Measurements from ENCODE around the gene MYO15B. TPM values are rescaled to one million over a fixed set of nuclear protein-coding genes. Genes with fewer than 3 reads are reported as not detected.

Gene MYO15B
- total and polyA plus RNA-seq, 2 donors (not counting 1 experiment from before 2014, with no cell fraction given) = 452 to 1,019 TPM

DNA sequence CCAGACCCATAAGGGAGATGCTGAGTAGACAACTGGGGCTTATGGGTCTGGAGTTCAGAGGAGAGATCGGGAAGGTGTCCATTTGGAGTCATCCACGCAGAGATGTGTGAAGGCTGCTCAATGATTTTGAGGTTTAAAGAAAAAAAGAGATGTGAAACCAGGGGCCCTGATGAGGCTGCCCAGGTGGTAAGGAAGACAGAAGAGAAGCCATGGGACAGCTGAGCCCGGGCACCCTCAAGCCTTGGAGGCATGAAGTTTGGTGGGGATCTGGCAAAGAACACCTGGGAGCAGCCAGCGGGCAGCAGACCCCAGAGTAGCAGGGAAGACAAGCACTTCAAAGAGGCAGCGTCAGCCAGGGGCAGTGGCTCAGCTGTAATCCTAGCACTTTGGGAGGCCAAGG lies 20.8 kb upstream of the MYO15B start:
- Mint-ChIP-seq H3K4me1 (peaks cover 29% of the 10 kb centered on the region), H3K27ac (peak overlapping the region; percentile 72), H3K27me3 (no peaks in the 10 kb centered on the region), H3K4me3 (peak overlapping the region; percentile 42), H3K9me3 (ENCODE audit: insufficient read depth) (no peaks in the 10 kb centered on the region)
- Histone ChIP-seq H3K4me1 (ENCODE audit: control insufficient read depth in 2 of 2, insufficient read depth in 2 of 2, low read length in 2 of 2) (peaks cover 25 to 31% of the 10 kb centered on the region in 2 donors), H3K9me3 (ENCODE audit: control extremely low read depth in 1 of 3, control insufficient read depth in 2 of 3, insufficient read depth in 1 of 3, low read length in 2 of 3) (no peaks in the 10 kb centered on the region), H3K9ac (ENCODE audit: low read length) (no peak overlapping the region), H4K20me1 (ENCODE audit: control insufficient read depth, insufficient read depth, low read length, poor library complexity, severe bottlenecking) (no peaks in the 10 kb centered on the region), H3K36me3 (replicated peaks in 1 of 2; ENCODE audit: control extremely low read depth in 1 of 2, control insufficient read depth in 1 of 2, extremely low read depth in 1 of 2, insufficient read depth in 2 of 2, low read length in 1 of 2) (peaks cover 0 to 9% of the 10 kb centered on the region in 2 experiments), H3K79me2 (ENCODE audit: control insufficient read depth, insufficient read depth, low read length) (no peaks in the 10 kb centered on the region), H3K27me3 (replicated peaks in 1 of 4; ENCODE audit: control extremely low read depth in 1 of 4, control insufficient read depth in 3 of 4, insufficient read depth in 4 of 4, low read length in 3 of 4) (no peaks in the 10 kb centered on the region), H2AFZ (ENCODE audit: insufficient read depth, low read depth, low read length, poor library complexity, severe bottlenecking) (no peak overlapping the region), H3K27ac (ENCODE audit: low read length in 2 of 2) (no peak overlapping the region), H3K4me3 (ENCODE audit: control extremely low read depth in 1 of 5, extremely low read depth in 1 of 5, insufficient read depth in 1 of 5, low read depth in 2 of 5, low read length in 4 of 5) (no peak overlapping the region), H3K4me2 (replicated peaks; ENCODE audit: low read depth, low read length, poor library complexity, severe bottlenecking) (peak overlapping the region; percentile 47)
- ChIA-PET CTCF (interaction anchor here (1.0 to 2.5 kb wide), 2 partner anchors 21 to 453 kb away, joined by 3 to 8 read pairs; partner anchors contain the start of gene MYO15B), POLR2A (no interaction called here)
- intact Hi-C loops (cut with micrococcal nuclease) = loop anchor here (1.0 kb wide), 1 partner anchor 42 kb away; the partner anchor contains the start of gene LLGL2
- DNase-seq (peak; percentile 74), ATAC-seq (ENCODE audit: low read depth) (peak; percentile 44)
- 29% methylated on average over 5 of the region's 5 CpGs for WGBS (ENCODE audit: insufficient coverage)
- TF ChIP-seq CTCF (IDR thresholded peaks at IDR 0.05) (no peak), EZH2 (IDR thresholded peaks at IDR 0.05; ENCODE audit: borderline replicate concordance, insufficient read depth, low read depth, low read length, poor library complexity, severe bottlenecking) (no peak)

DNA sequence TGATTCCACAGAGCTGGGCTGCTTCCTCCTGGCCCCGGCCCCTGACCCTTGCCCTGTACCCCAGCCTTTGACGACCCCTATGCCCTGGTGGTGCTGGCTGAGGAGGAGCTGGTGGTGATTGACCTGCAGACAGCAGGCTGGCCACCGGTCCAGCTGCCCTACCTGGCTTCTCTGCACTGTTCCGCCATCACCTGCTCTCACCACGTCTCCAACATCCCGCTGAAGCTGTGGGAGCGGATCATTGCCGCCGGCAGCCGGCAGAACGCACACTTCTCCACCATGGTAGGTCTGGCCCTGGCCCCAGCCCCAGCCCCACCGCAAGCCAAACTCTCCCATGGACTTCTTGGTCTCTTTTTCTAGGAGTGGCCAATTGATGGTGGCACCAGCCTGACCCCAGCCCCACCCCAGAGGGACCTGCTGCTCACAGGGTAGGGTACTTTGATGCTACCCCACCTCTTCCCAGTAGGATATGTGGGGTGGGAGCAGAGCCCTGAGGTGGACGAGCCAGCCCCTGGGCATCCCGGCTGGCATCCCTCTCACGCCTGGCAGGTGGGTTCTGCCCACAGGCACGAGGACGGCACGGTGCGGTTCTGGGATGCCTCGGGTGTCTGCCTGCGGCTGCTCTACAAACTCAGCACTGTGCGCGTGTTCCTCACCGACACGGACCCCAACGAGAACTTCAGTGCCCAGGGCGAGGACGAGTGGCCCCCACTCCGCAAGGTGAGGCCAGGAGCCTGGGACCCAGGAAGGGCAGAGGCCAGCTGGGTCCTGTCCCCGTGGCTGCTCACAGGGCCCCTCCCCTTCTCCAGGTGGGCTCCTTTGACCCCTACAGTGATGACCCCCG lies 19.0 kb upstream of the MYO15B start:
- Mint-ChIP-seq H3K9me3 (ENCODE audit: insufficient read depth) (no peaks in the 10 kb centered on the region), H3K27me3 (no peaks in the 10 kb centered on the region), H3K27ac (no peak overlapping the region), H3K4me3 (no peak overlapping the region), H3K4me1 (peaks cover 29% of the 10 kb centered on the region)
- Histone ChIP-seq H3K79me2 (ENCODE audit: control insufficient read depth, insufficient read depth, low read length) (no peaks in the 10 kb centered on the region), H3K27ac (ENCODE audit: low read length in 2 of 2) (no peak overlapping the region), H2AFZ (ENCODE audit: insufficient read depth, low read depth, low read length, poor library complexity, severe bottlenecking) (no peak overlapping the region), H3K4me2 (replicated peaks; ENCODE audit: low read depth, low read length, poor library complexity, severe bottlenecking) (no peak overlapping the region), H3K4me3 (ENCODE audit: control extremely low read depth in 1 of 5, extremely low read depth in 1 of 5, insufficient read depth in 1 of 5, low read depth in 2 of 5, low read length in 4 of 5) (no peak overlapping the region), H3K9ac (ENCODE audit: low read length) (no peak overlapping the region), H3K4me1 (ENCODE audit: control insufficient read depth in 2 of 2, insufficient read depth in 2 of 2, low read length in 2 of 2) (peaks cover 25 to 33% of the 10 kb centered on the region in 2 donors), H3K36me3 (replicated peaks in 1 of 2; ENCODE audit: control extremely low read depth in 1 of 2, control insufficient read depth in 1 of 2, extremely low read depth in 1 of 2, insufficient read depth in 2 of 2, low read length in 1 of 2) (peaks cover 0 to 4% of the 10 kb centered on the region in 2 experiments), H4K20me1 (ENCODE audit: control insufficient read depth, insufficient read depth, low read length, poor library complexity, severe bottlenecking) (no peaks in the 10 kb centered on the region), H3K9me3 (ENCODE audit: control extremely low read depth in 1 of 3, control insufficient read depth in 2 of 3, insufficient read depth in 1 of 3, low read length in 2 of 3) (no peaks in the 10 kb centered on the region), H3K27me3 (replicated peaks in 1 of 4; ENCODE audit: control extremely low read depth in 1 of 4, control insufficient read depth in 3 of 4, insufficient read depth in 4 of 4, low read length in 3 of 4) (no peaks in the 10 kb centered on the region)
- POLR2A ChIA-PET = no interaction called here
- ATAC-seq (ENCODE audit: low read depth) (no peak), DNase-seq (no peak)
- WGBS (ENCODE audit: insufficient coverage) = 97% methylated on average over 31 of the region's 31 CpGs
- TF ChIP-seq EZH2 (IDR thresholded peaks at IDR 0.05; ENCODE audit: borderline replicate concordance, insufficient read depth, low read depth, low read length, poor library complexity, severe bottlenecking) (no peak), CTCF (IDR thresholded peaks at IDR 0.05) (no peak)
- CTCF ChIA-PET = interaction anchor here (2.5 kb wide), 1 partner anchor 19 kb away, joined by 8 read pairs; the partner anchor contains the start of gene MYO15B
- intact Hi-C loops (cut with micrococcal nuclease) = no loop called here
